GM12875 (cell line): ENCODE results near the gene GNG10.

ENCODE experiments used
- H3K4me3 ChIP-seq: one replicate; pipeline ENCODE4 v1.5.1; 2011; ENCODE audit warnings: low read depth, low read length, control low read depth
- CTCF ChIP-seq: IDR thresholded peaks from 2 replicates; pipeline ENCODE4 v1.5.1; 2011; ENCODE audit warnings: low read depth, mild to moderate bottlenecking, control low read depth, inconsistent platforms, low read length, moderate library complexity, borderline replicate concordance; ENCODE audit not compliant: insufficient read depth

Gene GNG10

GRCh38 chr9:111628411-111628810 lies 33.0 kb upstream of the GNG10 start:
- TF ChIP-seq CTCF, result no peak
- H3K4me3 ChIP-seq, result no peak overlapping the region

GRCh38 chr9:111630182-111630963 lies 31.0 kb upstream of the GNG10 start:
- no peak for TF ChIP-seq CTCF
- peak overlapping the region; percentile 96 for H3K4me3 ChIP-seq

- TF ChIP-seq CTCF, result no peak
- H3K4me3 ChIP-seq, result peak overlapping the region; percentile 96
These were observed 30.5 kb upstream of the GNG10 start for GRCh38 chr9:111630964-111631213.

- H3K4me3 ChIP-seq, result peak within 1 kb of the TSS; percentile 96
- TF ChIP-seq CTCF, result 0 out of 2 replicates have a peak, but pooled peaks have one; percentile 10
These were observed 30.0 kb upstream of the GNG10 start, which contains the start of gene DNAJC25 for GRCh38 chr9:111631214-111631971. Gene DNAJC25 (plus strand): TSS chr9:111631334. CDS start chr9:111631408, 74 bp downstream.

GRCh38 chr9:111632060-111632459 lies 29.3 kb upstream of the GNG10 start:
- no peak for TF ChIP-seq CTCF
- H3K4me3 ChIP-seq, result peak overlapping the region; percentile 96

GRCh38 chr9:111632695-111633388 lies 28.6 kb upstream of the GNG10 start:
- TF ChIP-seq CTCF, result no peak
- no peak overlapping the region for H3K4me3 ChIP-seq
